GM12865 (cell line): Measurements from ENCODE around the gene GNAO1.

Source experiments
- DNase-seq: peaks from one replicate; pipeline ENCODE4 v3.0.0; 2010; ENCODE audit warnings: low read depth
- H3K4me3 ChIP-seq: 2 replicates; pipeline ENCODE4 v1.5.1; 2011; ENCODE audit warnings: mild to moderate bottlenecking, low read depth, low read length, control low read depth
- CTCF ChIP-seq: IDR thresholded peaks from 2 replicates; pipeline ENCODE4 v1.5.1; 2011; ENCODE audit warnings: low read length, control low read depth, low read depth, inconsistent platforms; ENCODE audit not compliant: insufficient read depth; ENCODE audit errors: missing control alignments

Gene GNAO1

GRCh38 chr16:56222474-56222997 is 31.2 kb downstream of the GNAO1 start:
- no peak overlapping the region for H3K4me3 ChIP-seq
- no peak for DNase-seq
- no peak for TF ChIP-seq CTCF

GRCh38 chr16:56225017-56225742 is 33.9 kb downstream of the GNAO1 start:
- no peak overlapping the region for H3K4me3 ChIP-seq
- DNase-seq, result no peak
- TF ChIP-seq CTCF, result no peak

- TF ChIP-seq CTCF, result no peak
- DNase-seq, result no peak
- H3K4me3 ChIP-seq, result no peak overlapping the region
These were observed 34.9 kb downstream of the GNAO1 start for GRCh38 chr16:56226187-56226586.

- no peak for DNase-seq
- H3K4me3 ChIP-seq, result no peak overlapping the region
- no peak for TF ChIP-seq CTCF
These were observed 35.7 kb downstream of the GNAO1 start for GRCh38 chr16:56226845-56227525.

GRCh38 chr16:56227936-56228335 is 36.6 kb downstream of the GNAO1 start:
- TF ChIP-seq CTCF, result no peak
- H3K4me3 ChIP-seq, result no peak overlapping the region
- DNase-seq, result no peak

GRCh38 chr16:56228476-56228875 is 37.2 kb downstream of the GNAO1 start:
- DNase-seq, result no peak
- TF ChIP-seq CTCF, result no peak
- H3K4me3 ChIP-seq, result no peak overlapping the region
